ENCODE measurements around the gene SUGCT. TPM values are rescaled to one million over a fixed set of nuclear protein-coding genes. Genes with fewer than 3 reads are reported as not detected.

The SUGCT gene
- total RNA-seq, 1 donor from 2014 or later = 0.79 TPM

DNA sequence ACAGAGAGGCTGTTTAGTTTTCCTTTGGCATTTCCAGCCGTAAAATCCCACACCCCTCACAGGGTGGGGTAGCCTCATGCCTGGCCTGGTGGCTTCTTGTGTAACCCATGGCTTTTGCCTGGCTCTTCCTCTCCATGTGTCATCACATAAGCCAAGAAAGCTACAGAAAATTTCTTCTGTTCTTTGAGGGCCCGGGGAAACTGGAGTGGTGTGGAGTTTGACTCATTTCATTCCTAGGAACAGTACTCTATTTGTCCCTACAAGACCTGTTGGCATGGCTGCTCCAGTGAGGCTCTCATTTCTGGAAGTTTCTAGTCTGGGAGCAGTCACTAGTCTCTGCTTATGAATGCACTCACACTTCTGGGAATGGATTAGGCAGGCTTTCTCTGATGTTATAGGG lies 523.9 kb downstream of the SUGCT start:
- no peak for DNase-seq (ENCODE audit: low read depth in 2 of 2)

- no peak for DNase-seq (ENCODE audit: low read depth in 2 of 2)
Measured at GRCh38 chr7:40659231-40659630, 524.4 kb downstream of the SUGCT start.

DNA sequence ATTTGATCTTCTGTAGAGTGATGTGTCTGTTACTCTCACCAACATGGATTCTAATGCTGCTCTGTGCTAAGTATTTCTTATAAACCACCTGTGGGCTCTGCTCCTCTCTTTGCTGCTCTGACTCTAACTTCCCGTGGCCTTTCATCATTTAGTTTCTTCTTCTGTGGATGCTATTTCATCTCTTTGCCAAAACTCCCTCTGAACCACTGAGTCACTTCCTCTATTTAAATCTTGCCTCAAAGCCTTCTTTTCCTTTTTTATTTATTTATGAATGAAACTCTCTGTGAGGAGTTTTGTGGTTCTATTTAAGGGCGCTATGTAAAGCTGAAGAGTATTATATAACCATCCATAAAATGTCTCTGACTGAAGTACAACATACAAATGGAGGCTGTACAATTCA lies 538.5 kb downstream of the SUGCT start:
- peak in 1 of 2 donors; percentile 53 for DNase-seq (ENCODE audit: low read depth in 2 of 2)

DNA sequence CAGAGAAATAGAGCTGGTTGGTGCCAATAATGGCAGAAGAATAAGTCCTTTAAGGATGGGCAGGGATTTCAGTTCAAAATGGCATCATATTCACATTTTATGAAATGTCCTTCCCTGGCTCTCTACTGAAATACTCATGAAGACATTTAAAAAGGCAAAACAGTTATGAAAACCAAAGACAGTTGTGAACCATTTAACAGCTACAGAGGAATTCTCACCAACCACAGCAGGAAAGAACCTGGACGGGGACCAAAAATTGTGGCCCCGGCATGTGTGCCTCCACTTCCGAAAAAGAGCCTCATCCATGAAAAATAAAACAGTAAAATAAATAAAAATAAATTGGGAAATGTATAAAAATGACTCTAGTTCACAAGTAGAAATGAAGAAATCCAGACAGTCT lies 539.5 kb downstream of the SUGCT start:
- no peak for DNase-seq (ENCODE audit: low read depth in 2 of 2)

- no peak for DNase-seq (ENCODE audit: low read depth in 2 of 2)
Measured at GRCh38 chr7:40675741-40676140, 540.9 kb downstream of the SUGCT start.

- DNase-seq (ENCODE audit: low read depth in 2 of 2) = no peak
Measured at GRCh38 chr7:40676221-40676620, 541.4 kb downstream of the SUGCT start.

GRCh38 chr7:40680657-40681056 lies 545.9 kb downstream of the SUGCT start:
- peak; percentile 27 to 37 for DNase-seq (ENCODE audit: low read depth in 2 of 2)

- no peak for DNase-seq (ENCODE audit: low read depth in 2 of 2)
Measured at GRCh38 chr7:40682696-40683095, 547.9 kb downstream of the SUGCT start.

- no peak for DNase-seq (ENCODE audit: low read depth in 2 of 2)
Measured at GRCh38 chr7:40694026-40694809, 559.4 kb downstream of the SUGCT start.

- DNase-seq (ENCODE audit: low read depth in 2 of 2) = no peak
Measured at GRCh38 chr7:40694991-40695390, 560.2 kb downstream of the SUGCT start.

GRCh38 chr7:40697653-40698052 lies 562.8 kb downstream of the SUGCT start:
- DNase-seq (ENCODE audit: low read depth in 2 of 2) = no peak

DNA sequence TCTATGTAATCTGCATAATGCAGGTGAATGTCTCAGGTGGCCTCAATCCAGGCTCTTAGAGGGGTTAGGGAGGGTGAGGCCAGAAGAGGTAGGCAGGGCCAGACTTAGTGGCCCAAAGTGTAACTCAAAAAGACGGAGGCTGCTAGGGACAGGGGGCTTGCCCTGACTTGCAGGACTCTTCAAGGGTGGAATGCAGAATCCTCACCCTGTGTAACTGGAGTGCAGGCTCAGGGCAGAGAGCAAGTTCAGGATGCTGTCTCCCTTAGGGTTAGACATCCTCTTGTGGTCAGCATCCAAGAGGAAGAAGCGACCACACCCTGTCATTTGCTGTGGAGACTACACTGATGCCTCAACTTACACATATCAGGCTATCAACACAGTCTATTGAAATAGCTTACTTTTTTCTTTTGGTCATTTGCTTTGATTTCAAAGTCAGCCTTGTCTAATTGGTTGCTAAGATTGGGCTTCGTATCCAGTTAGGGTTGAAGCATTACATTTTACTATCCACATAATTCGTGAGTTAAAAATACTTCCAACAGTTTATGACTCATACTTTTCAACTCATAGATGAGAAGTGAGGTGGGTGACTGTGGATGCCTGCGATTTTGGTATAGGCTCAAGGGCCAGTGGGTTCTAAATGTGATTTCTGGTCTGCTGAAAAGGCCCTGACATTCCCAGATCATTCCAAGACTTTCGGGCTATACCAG lies 563.6 kb downstream of the SUGCT start:
- DNase-seq (ENCODE audit: low read depth in 2 of 2) = no peak

DNA sequence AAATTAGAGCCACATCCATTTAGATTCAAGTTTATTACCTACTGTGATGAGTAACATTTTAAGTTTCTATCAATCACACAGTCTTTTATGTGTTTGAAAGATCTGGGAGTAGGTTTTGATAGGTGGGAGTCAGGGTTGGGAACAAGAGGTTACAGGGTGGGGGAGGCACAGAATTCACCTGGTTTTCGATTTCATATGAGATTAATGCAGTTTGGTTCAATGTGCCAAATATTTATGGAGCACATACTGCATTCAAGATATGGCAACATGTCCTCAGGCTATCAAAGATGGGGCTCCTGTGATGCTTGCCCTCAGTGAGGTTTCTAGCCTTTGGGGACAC lies 564.1 kb downstream of the SUGCT start:
- no peak for DNase-seq (ENCODE audit: low read depth in 2 of 2)

- no peak for DNase-seq (ENCODE audit: low read depth in 2 of 2)
Measured at GRCh38 chr7:40700653-40701421, 566.0 kb downstream of the SUGCT start.

- DNase-seq (ENCODE audit: low read depth in 2 of 2) = peak in 1 of 2 donors; percentile 7
Measured at GRCh38 chr7:40701836-40702551, 567.2 kb downstream of the SUGCT start.

DNA sequence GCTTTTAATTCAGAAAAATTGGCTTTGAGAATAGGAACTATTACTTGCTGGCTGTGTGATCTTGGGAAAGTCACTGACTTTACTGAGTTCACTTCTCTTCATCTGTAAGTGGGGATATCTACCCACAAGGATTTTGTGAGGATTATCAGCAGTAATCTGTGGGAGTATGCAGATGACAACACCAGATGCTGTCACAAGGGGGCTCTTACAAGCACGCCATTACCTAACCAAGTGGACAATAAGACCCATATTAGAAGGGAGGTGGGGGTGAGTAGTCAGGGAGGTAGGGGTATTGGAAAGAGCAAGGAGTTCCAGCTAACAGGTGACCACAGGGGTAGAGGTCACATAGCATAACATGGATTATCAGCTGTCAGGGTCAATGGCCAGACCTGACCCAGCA lies 569.4 kb downstream of the SUGCT start:
- DNase-seq (ENCODE audit: low read depth in 2 of 2) = peak in 1 of 2 donors; percentile 4

GRCh38 chr7:40706829-40707228 lies 572.0 kb downstream of the SUGCT start:
- no peak for DNase-seq (ENCODE audit: low read depth in 2 of 2)

- DNase-seq (ENCODE audit: low read depth in 2 of 2) = no peak
Measured at GRCh38 chr7:40709062-40709964, 574.5 kb downstream of the SUGCT start.

DNA sequence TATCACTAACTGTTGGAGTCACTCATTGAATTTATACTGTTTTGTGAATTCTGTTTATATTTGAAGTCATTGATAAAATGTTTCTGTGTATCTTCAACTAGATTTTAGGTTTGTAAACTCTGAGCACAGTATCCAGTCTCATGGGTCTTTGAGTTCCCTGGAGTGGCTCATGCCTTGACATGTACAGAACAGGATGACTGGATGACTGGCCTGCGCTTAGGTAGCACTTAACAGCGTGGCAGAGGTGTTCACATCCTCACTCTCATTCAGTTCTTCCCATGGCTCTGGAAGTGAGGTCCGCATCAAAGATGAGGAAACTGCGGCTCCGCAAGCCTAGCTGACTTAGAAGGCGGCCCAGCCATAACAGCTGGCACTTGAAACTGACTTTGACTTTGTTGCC lies 576.9 kb downstream of the SUGCT start:
- no peak for DNase-seq (ENCODE audit: low read depth in 2 of 2)

DNA sequence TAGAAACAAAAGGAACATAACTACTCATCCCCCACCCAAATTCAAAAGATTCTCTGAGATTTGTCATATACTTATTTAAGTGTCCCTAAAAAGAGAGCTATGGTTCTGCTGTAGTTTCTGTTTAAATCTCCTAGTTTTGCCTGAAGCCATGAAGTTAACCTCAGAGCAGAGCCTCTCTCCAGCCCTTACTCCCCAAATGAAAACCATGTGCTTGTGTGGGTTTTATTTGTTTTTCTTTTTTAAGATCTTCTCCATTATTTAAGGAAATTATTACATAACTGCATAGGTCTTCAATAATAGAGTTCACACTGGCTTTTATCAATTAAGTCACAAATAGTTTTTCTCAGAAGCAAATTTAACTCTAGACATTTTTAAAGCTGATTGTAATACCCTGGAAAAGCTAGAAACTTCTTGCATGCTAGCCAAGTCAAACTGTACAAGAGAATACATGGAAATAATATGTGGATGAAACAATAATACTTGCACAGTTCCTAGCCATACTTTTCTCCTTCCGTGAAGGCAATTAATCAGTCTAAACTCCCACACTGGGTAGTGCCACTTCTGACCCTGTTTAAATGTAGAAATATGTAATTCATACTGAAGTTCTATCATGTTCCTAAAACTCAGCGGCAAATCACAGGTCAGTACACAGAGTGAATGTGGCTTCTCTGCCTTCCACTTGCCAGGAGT lies 579.7 kb downstream of the SUGCT start:
- peak; percentile 13 to 56 for DNase-seq (ENCODE audit: low read depth in 2 of 2)

Data from lung microvascular endothelial cell (primary cell).